Body of pancreas (tissue), 4 donors: ENCODE measurements around the gene SIRT7. TPM values are rescaled to one million over a fixed set of nuclear protein-coding genes. Genes with fewer than 3 reads are reported as not detected.

Experiments
- ATAC-seq: fragments of 150-250 bp; one replicate; pipeline ENCODE4 v1.9.1; 2016
- DNase-seq, 4 donors: peaks; one replicate each; pipeline ENCODE4 v3.0.0-alpha.2; 2019
- H3K27ac ChIP-seq, 4 donors: fragments of 200-600 bp; sonication (generic); 1 replicate in 3 of 4; 2 replicates in 1 of 4; pipeline versions ENCODE4 v1.5.1 to v1.6.1; 2016 to 2019; ENCODE audit warnings: mild to moderate bottlenecking in 1 of 4, mixed read lengths in 1 of 4, moderate library complexity in 1 of 4
- H3K27me3 ChIP-seq, 2 donors: fragments of 200-600 bp; sonication (generic); one replicate each; pipeline ENCODE4 v1.6.0; 2016; ENCODE audit warnings: mild to moderate bottlenecking in 1 of 2
- H3K36me3 ChIP-seq, 2 donors: fragments of 200-600 bp; sonication (generic); replicated peaks in 1 of 2; 2 replicates each; pipeline ENCODE4 v1.5.1; 2016; ENCODE audit warnings: low read depth in 2 of 2; ENCODE audit not compliant: insufficient read depth in 1 of 2
- H3K4me1 ChIP-seq: fragments of 200-600 bp; sonication (generic); one replicate; pipeline ENCODE4 v1.6.0; 2016
- H3K4me3 ChIP-seq, 2 donors: fragments of 200-600 bp; sonication (generic); 1 replicate in 1 of 2; 2 replicates in 1 of 2; pipeline ENCODE4 v1.5.1; 2016 to 2019
- H3K9me3 ChIP-seq, 3 donors: fragments of 200-600 bp; sonication (generic); 1 replicate in 2 of 3; 2 replicates in 1 of 3; pipeline ENCODE4 v1.5.1; 2016
- POLR2A ChIP-seq, 3 donors: fragments of 450-650 bp; IDR thresholded peaks; one replicate each; pipeline ENCODE4 v1.6.1; 2016; ENCODE audit warnings: antibody characterized with exemption in 3 of 3, mild to moderate bottlenecking in 2 of 3
- WGBS, 2 donors: methylation state at CpG; one replicate each; pipeline ENCODE4 v1.1.5; 2017; 5-methylcytosine and 5-hydroxymethylcytosine counted together
- intact Hi-C: fragments of 100-400 bp; cut with DNase I; formaldehyde crosslinking; loops from one replicate; pipeline ENCODE4 v1.15.1; 2023
- total RNA-seq, 2 donors: library from RNA; depleted of rRNA; stranded (reverse); fragments of >200 nt; gene quantifications; one replicate each; pipeline ENCODE4 v1.1.0, GENCODE V29; 2016
- TF ChIP-seq, protein P1 (sequence below), 7 experiments: fragments of 450-650 bp in 4 of 7; fragments of 200-600 bp in 3 of 7; sonication (generic) in 3 of 7; IDR thresholded peaks; one replicate each; pipeline ENCODE4 v1.5.1; 2016 to 2019; ENCODE audit warnings: antibody characterized with exemption in 7 of 7

Gene SIRT7
- total RNA-seq, 2 donors from 2014 or later: 23.9 to 48.5 TPM

DNA sequence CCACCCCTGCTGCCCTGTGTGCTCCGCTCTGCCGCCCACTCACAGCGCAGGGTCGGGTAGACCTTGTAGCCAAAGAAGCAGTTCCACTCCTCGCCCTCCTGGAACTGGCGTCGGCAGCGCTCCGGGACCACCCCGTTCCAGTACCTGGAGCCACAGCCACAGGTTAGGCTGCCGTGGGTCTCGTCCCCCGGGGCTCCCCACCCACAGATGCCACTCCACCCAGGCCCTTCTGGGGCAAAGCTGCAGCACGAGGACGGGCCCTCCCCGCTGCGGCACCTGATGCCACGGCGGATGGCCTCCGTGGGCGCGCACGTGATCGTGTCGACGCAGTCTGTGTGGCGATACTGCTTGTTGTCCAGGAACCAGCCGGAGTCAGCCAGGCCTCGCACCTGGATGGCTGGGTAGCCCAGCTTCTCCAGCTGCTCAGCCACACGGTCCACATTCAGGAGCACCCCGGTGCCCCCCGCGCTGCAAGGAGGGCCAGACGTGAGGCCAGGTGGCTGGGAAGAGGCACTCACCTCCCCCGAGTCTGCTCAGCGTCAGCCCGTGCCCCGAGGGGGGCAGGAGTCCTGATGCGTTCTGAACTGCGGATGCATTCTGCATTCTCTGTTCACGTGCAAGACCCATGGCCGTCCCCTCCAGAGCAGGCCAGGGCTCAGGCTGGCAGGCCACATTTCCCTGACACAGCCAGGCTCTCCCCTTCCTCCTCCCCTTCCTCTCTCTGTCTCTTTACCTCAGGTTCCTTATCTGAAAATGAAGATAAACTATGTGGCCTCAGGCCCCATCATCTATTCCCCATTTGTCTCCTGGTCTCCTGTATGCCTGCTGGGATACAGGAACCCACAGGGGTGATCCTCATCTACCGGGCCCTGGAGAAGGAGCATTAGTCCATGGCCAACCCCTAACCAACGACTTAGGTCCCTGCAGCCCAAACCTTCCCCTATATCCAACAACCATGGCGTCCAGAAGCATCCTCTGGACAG lies 38.9 kb upstream of the SIRT7 start:
- 72 to 78% methylated on average over 8 to 44 of the region's 45 CpGs for WGBS, 2 donors
- Histone ChIP-seq H3K27ac (no peak overlapping the region), H3K36me3 (no peaks in the 10 kb centered on the region), H3K4me1 (peaks cover 23% of the 10 kb centered on the region), H3K4me3 (no peak overlapping the region), H3K9me3 (no peaks in the 10 kb centered on the region), H3K27me3 (peaks cover 6 to 21% of the 10 kb centered on the region in 2 donors)
- DNase-seq (no peak), ATAC-seq (no peak)
- TF ChIP-seq, protein P1, sequence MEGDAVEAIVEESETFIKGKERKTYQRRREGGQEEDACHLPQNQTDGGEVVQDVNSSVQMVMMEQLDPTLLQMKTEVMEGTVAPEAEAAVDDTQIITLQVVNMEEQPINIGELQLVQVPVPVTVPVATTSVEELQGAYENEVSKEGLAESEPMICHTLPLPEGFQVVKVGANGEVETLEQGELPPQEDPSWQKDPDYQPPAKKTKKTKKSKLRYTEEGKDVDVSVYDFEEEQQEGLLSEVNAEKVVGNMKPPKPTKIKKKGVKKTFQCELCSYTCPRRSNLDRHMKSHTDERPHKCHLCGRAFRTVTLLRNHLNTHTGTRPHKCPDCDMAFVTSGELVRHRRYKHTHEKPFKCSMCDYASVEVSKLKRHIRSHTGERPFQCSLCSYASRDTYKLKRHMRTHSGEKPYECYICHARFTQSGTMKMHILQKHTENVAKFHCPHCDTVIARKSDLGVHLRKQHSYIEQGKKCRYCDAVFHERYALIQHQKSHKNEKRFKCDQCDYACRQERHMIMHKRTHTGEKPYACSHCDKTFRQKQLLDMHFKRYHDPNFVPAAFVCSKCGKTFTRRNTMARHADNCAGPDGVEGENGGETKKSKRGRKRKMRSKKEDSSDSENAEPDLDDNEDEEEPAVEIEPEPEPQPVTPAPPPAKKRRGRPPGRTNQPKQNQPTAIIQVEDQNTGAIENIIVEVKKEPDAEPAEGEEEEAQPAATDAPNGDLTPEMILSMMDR (IDR thresholded peaks at IDR 0.05): no peak
- no peak for TF ChIP-seq POLR2A (IDR thresholded peaks at IDR 0.05)
- intact Hi-C loops: loop anchor here (10.0 kb wide), 1 partner anchor 198 kb away; no protein-coding TSS in a partner anchor

DNA sequence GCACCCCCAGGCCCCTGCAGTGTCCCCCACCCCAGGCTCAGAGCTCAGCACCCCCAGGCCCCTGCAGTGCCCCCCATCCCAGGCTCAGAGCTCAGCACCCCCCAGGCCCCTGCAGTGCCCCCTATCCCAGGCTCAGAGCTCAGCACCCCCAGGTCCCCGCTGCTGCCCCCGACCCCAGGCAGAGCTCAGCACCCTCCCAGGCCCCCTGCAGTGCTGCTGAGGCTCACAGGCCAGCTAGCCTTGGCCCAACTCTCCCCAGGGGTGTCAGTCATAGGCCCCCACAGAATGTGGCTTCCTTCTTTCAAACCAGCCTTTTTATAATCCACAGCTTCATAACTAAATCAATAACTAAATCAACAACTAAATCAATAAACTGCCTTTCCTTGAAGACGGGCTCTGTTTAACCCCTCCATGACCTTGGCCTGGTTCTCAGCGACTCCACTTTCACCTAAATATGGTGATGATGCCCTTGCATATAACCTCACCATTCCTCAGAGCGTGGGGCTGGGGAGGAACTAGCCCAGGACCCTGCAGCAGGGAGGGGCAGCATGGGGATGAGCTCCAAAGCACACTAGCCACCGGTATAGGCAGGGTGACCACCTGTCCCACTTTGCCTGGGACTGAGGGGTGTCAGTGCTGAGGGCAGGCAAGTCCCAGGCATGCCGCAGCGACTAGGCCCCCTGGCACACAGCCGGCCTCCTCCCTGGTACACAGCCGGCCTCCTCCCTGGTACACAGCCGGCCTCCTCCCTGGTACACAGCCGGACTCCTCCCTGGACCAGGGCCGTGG lies 38.0 kb upstream of the SIRT7 start:
- TF ChIP-seq, protein P1 (IDR thresholded peaks at IDR 0.05): no peak
- TF ChIP-seq POLR2A (IDR thresholded peaks at IDR 0.05): no peak

DNA sequence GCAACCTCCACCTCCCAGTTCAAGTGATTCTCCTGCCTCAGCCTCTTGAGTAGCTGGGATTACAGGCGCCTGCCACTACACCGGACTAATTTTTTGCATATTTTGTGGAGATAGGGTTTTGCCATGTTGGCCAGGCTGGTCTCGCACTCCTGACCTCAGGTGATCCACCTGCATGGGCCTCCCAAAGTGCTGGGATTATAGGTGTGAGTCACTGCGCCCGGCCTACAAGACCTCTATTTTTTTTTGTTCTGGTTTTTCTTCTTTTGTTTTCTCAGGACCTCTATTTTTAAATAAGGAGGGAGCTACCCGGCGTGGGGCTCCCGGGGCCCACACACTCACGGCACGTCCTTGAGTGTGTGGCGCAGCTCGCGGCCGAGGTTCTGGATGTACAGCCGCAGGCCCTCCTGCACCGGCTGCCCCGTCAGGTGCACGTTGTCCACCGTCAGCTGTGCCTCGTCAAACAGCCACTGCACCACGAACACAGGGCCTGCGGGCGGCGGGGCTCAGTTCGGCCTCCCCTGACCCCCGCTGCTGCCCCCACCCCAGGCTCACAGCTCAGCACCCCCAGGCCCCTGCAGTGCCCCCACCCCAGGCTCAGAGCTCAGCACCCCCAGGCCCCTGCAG lies 37.2 kb upstream of the SIRT7 start:
- TF ChIP-seq, protein P1 (IDR thresholded peaks at IDR 0.05): no peak
- TF ChIP-seq POLR2A (IDR thresholded peaks at IDR 0.05): no peak
- WGBS, 2 donors: 90 to 92% methylated on average over 18 to 26 of the region's 26 CpGs
- DNase-seq: no peak
- Histone ChIP-seq H3K36me3 (no peaks in the 10 kb centered on the region), H3K4me3 (no peak overlapping the region), H3K4me1 (peaks cover 12% of the 10 kb centered on the region), H3K27ac (no peak overlapping the region), H3K27me3 (peaks cover 2 to 11% of the 10 kb centered on the region in 2 donors), H3K9me3 (no peaks in the 10 kb centered on the region)
- ATAC-seq: no peak
- intact Hi-C loops: loop anchor here (10.0 kb wide), 1 partner anchor 200 kb away; no protein-coding TSS in a partner anchor

More for the DNA sequence above, 38.0 kb upstream of the SIRT7 start:
- ATAC-seq (no peak), DNase-seq (no peak)
- Histone ChIP-seq H3K36me3 (no peaks in the 10 kb centered on the region), H3K4me1 (peaks cover 18% of the 10 kb centered on the region), H3K4me3 (no peak overlapping the region), H3K27me3 (peaks cover 6 to 16% of the 10 kb centered on the region in 2 donors), H3K27ac (no peak overlapping the region), H3K9me3 (no peaks in the 10 kb centered on the region)
- intact Hi-C loops: loop anchor here (10.0 kb wide), 1 partner anchor 199 kb away; no protein-coding TSS in a partner anchor
- WGBS, 2 donors: 35 to 73% methylated on average over 2 to 12 of the region's 13 CpGs

DNA sequence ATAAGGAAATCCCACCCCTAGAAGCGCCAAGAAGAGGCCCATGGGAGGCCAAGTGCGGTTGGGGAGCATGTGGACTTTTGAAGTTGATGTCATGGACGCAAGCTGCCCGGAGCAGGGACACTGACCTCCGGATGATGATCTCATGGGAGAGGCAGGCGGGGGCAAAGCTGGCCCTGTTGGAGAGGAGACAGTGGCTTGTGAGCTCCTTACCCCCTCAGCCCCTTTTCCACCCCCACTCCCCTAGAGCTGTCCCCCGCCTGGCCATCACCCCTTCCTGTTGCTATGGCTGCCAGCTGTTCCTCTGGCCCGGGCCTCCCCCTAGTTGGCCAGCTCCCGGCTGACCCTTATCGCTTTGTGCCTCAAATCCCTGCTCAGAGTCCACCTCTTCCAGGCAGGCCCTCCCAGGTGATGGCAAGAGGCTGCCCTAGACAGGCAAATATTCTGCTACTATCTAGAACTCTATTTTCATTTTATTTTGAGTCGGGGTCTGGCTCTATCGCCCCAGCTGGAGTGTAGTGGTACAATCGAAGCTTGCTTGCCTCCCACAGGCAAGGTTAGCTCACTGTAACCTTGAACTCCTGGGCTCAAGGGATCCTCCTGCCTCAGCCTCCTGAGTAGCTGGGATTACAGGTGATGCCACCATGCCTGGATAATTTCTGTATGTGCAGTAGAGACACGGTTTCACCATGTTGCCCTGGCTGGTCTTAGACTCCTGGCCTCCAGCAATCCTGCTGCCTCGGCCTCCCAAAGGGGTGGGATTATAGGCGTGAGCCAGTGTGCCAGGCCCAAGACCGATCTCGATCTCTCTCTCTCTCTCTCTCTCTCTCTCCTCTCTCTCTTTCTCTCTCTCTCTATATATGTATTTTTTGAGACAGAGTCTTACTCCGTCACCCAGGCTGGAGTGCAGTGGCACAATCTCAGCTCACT lies 36.4 kb upstream of the SIRT7 start:
- ATAC-seq (no peak), DNase-seq (no peak)
- TF ChIP-seq, protein P1 (IDR thresholded peaks at IDR 0.05): no peak
- no peak for TF ChIP-seq POLR2A (IDR thresholded peaks at IDR 0.05)
- no peak overlapping the region for H3K4me3 ChIP-seq
- H3K9me3 ChIP-seq: no peaks in the 10 kb centered on the region
- no peak overlapping the region for H3K27ac ChIP-seq
- peaks cover 0 to 7% of the 10 kb centered on the region in 2 donors for H3K27me3 ChIP-seq
- intact Hi-C loops: loop anchor here (10.0 kb wide), 1 partner anchor 200 kb away; no protein-coding TSS in a partner anchor
- H3K36me3 ChIP-seq: no peaks in the 10 kb centered on the region
- H3K4me1 ChIP-seq: peaks cover 4% of the 10 kb centered on the region
- WGBS, 2 donors: 79% methylated on average over 18 to 19 of the region's 19 CpGs
